Right lobe of liver (tissue), 4 donors: ENCODE data around the gene MAPK1.

Experiments
- POLR2A ChIP-seq: fragments of 450-650 bp; IDR thresholded peaks from one replicate; pipeline ENCODE4 v1.6.1; 2017; ENCODE audit warnings: antibody characterized with exemption, mild to moderate bottlenecking
- TF ChIP-seq, protein P1 (sequence below), 4 donors: fragments of 200-600 bp in 3 of 4; fragments of 450-650 bp in 1 of 4; IDR thresholded peaks; one replicate each; pipeline versions ENCODE4 v1.5.1 to v1.8.0; 2016 to 2022; ENCODE audit warnings: antibody characterized with exemption in 4 of 4, mild to moderate bottlenecking in 2 of 4
- donor health status: DM: no; HTN: no; CAD: no.
- donor health status: DM: no; HTN: no; CAD: no.
- donor health status: DM: no; HTN: yes; CAD: no.

DNA sequence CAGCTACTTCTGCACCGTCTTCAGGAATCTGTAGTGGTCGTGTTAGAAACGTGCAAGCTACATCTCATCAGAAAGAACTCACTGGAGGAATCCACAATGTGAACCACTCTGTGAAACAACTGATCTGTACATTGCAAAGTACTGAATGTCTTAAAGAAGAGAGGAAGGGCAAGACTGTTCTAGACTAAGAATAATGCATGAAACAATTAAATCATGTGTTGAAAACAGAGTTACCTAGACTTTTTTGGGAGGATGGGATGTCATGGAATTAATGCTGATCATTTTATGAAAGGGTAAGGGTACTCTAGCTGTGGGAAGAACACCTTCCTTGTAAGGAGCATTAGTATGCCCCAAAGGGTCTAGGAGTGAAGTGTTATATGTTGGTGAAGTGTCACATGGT lies 71.2 kb downstream of the MAPK1 start:
- no peak for TF ChIP-seq POLR2A
- TF ChIP-seq, protein P1, sequence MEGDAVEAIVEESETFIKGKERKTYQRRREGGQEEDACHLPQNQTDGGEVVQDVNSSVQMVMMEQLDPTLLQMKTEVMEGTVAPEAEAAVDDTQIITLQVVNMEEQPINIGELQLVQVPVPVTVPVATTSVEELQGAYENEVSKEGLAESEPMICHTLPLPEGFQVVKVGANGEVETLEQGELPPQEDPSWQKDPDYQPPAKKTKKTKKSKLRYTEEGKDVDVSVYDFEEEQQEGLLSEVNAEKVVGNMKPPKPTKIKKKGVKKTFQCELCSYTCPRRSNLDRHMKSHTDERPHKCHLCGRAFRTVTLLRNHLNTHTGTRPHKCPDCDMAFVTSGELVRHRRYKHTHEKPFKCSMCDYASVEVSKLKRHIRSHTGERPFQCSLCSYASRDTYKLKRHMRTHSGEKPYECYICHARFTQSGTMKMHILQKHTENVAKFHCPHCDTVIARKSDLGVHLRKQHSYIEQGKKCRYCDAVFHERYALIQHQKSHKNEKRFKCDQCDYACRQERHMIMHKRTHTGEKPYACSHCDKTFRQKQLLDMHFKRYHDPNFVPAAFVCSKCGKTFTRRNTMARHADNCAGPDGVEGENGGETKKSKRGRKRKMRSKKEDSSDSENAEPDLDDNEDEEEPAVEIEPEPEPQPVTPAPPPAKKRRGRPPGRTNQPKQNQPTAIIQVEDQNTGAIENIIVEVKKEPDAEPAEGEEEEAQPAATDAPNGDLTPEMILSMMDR (IDR thresholded peaks at IDR 0.05) = no peak
